NCI-H2029 treated with DMSO at 0.1 percent for 48 hours (cell line): ENCODE data around the gene ASAP2.
A peak's percentile ranks its signal among the peaks of the same experiment; 100 is the strongest.

Experiments
- DNase-seq: peaks from one replicate; lab custom pipeline; 2025; lab: John Stamatoyannopoulos, UW

The ASAP2 gene

DNA sequence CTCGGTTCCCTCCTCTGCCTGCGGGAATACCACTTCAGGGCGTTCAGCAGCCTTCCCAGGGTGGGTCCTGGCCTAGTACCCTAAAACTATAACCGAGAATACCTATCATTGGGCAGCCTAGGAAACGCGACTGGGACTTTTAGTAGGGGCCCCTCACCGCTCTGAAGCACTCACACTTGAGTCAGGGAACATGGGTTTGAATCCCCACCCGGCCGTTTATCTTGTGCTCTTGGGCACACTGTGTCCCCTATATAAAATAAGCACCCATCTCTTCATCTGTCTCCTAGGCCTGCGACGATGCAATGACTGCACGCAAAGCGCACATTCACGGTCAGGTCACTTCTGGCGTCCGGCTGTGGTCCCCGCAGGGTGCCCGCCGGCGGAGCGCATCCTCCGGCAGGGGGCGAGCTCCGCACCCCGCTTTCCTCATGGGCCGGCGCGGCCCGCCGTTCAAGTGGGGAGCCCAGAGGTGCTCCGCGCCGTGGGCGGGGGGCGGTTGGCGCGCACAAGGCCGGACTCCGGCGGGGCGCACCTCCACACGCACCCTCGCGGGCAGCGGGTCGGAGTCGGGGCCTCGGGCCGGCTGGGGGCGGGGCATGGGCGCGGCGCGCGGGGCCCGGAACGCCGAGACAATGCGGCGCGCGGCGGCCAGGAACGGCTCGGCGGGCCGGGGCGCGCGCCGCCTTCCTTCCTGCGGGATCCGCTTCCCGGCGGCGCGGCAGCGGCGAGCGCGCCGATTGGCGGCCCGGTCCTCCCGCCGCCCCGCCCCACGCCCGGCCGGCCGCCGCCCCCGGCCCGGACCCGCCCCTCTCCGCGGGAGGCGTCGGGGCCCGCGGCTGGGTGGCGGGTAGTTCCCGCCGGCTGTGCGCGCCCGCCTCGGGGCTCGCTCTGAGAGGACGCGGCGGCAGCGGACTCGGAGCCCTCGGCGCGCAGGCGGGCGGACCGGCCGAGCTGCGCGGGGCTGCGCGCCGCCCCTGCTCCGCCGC lies at the start of gene ASAP2:
Gene ASAP2 (plus strand): TSS at position 850 of the 986 bp plus-strand sequence. CDS start 293 bp downstream, outside the sequence.
- DNase-seq: no peak

DNA sequence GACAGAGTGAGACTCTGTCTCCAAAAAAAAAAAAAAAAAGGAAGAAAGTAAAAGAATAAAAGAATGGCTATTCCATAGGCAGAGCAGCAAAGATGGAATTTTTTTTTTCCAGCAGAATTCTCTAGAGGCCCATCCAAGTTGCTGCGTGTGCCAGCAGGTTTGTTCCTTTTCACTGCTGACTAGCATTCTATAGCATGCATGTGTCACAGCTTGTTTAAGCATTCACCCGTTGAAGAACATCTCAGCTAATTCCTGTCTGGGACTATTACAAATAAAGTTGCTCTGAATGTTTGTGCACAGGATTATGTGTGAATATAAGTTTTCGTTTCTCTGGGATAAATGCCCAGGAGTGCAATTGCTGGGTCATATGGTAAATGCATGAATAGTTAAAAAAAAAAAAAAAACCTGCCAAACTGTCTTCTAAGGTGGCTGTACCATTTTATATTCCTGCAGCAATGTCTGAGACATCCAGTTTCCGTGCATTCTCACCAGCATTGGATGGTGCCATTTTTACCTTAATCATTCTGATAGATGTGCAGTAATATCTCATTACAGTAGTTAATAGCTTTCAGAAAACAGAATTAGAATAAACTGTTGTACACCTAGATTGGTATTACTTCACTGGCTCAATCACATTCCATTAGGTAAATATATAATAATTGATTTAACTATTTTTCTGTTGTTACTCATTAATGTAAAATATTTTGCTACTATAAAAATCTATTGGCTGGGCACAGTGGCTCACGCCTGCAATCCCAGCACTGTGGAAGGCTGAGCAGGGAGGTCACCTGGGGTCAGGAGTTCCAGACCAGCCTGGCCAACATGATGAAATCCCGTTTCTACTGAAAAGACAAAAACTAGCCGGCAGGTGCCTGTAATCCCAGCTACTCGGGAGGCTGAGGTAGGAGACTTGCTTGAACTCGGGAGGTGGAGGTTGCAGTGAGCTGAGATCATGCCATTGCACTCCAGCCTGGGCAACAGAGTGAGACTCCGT lies 47.5 kb upstream of the ASAP2 start:
- DNase-seq: no peak

DNA sequence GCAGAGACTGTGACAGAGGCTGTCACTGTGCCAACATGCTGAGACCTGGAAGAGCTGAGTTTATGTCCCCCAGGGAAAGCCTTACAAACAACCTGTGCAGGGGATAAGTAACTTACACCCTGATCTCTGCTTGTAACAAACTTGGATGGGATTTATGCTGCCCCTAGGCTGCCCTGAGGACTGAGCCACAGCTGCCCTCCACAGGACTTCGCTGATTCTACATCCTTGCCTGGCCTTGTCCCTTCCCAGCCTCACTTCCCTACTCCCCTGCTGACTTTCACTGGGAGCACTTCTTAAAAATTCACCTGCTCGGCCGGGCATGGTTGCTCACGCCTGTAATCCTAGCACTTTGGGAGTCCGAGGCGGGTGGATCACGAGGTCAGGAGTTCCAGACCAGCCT lies 45.9 kb upstream of the ASAP2 start:
- no peak for DNase-seq

DNA sequence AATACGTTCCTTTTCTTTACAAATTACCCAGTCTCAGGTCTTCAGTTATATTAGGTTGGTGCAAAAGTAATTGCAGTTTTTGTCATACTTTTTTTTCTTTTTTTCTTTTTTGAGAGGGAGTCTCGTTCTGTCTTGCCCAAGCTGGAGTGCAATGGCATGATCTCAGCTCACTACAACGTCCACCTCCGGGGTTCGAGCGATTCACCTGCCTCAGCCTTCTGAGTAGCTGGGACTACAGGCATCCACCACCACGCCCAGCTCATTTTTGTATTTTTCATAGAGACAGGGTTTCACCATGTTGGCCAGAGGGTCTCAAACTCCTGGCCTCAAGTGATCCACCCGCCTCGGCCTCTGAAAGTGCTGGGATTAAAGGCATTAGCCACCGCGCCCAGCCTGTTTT lies 43.8 kb upstream of the ASAP2 start:
- no peak for DNase-seq

DNA sequence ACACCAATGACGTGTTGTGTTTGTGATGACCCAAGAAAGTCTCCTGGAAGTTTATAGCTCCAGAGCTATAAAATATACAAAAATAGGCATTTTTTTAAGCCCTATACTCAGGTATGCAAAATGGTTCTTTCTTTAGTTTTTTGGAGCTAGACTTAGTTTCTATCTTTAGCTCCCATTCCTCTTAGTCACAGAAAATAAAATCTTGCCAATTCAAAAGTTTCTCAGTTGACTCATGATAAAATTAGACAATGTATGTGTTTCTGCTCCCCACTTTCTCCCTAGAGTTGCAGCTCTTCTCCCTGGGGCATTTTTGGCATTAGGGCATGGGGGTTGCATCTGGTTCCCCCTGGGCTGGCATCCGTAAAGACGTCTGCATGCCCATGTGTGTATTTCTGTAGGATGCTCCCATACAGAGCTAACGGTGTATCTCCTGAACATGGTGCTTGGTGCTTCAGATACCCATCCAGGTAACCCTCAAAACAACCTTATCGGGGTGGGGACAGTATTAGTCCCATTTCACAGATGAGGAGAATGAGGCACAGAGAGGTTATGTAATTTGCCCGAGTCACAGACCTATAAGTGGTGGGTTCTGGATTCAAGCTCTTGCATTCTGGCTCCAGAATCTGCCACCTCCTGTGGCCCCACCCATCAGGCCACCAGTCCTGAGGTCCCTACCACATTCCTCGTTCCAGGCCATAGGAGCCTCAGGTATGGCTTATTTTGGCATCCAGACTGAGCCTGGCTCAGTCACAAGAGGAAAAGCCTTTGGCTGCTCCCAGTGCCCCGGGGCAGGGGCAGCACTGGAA lies 43.1 kb upstream of the ASAP2 start:
- no peak for DNase-seq

DNA sequence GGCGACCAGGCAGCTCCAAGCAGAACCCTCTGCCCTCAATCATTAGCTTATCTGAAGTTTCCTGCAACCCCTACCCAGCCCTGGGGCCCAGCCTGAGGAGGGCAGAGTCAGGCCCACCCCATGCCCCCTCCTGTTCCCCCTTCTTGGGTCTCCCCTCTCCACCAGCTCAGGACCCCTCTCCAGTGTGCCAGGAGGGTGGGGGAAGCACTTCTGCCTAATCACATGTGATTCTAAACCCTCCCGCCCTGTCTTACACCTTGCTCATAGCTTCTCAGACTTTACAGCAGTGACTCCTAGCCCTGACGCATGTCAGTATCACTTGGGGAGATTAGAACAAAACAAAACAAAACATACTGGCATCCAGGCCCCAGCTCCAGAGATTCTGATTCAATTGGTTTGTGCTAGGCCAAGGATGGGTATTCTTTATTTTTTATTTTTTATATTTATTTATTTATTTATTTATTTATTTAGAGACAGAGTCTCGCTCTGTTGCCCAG lies 42.5 kb upstream of the ASAP2 start:
- no peak for DNase-seq

DNA sequence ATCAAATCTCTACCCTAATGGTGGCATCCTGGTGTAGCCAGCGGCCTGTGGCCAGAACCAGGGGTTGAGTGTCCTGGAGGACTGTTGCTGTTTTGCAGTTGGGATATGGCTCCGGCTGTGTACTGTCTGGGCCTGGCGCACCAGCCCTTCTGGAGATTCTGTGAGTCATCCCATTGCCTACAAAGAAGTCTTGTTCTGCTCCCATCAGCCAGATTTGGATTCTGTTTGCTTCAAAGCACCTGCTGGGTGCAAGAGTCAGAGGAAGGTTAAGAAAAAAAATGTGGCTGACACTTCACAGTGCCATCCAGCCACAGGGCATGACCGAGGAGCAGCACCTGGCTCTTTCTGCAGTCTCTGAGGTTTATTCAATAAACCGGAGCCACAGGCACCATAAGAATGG lies 41.0 kb upstream of the ASAP2 start:
- DNase-seq: no peak

DNA sequence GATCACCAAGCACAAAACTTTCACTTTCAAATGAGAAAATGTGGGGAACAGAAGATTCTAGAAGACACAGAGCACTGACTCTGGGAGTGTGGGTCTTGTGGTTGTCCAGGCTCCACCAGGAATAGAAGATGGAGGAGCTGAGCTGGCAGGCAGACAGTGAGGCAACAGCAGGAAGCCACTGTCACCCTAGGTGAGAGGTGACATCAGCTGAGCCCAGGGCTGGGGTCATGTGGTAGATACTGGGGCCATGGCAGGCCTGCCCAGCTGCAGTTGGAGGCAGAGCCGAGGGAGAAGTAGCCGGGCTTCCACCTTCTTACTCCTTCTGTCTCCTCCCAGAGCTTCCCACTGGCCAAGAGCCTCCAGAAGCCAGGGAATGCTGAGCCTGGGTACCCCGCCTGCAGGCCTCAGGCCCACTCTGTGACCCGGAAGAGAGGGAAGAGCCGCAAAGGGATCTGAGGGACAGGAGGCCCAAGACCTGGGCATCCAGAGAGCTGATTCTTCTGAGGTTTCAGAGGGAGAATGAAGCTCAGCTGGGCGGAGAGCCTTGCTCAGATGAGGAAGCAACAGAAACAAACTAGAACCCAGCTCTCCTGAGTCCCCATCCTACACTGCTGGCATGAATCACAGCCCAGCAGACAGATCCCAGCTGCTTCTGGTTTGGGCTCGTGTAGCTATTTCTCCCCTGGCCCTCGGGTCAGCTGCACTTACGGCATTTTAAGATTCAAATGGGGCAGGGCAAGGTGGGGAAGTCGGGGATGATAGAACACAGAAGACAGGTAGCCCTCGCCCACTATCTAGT lies 39.8 kb upstream of the ASAP2 start:
- no peak for DNase-seq

DNA sequence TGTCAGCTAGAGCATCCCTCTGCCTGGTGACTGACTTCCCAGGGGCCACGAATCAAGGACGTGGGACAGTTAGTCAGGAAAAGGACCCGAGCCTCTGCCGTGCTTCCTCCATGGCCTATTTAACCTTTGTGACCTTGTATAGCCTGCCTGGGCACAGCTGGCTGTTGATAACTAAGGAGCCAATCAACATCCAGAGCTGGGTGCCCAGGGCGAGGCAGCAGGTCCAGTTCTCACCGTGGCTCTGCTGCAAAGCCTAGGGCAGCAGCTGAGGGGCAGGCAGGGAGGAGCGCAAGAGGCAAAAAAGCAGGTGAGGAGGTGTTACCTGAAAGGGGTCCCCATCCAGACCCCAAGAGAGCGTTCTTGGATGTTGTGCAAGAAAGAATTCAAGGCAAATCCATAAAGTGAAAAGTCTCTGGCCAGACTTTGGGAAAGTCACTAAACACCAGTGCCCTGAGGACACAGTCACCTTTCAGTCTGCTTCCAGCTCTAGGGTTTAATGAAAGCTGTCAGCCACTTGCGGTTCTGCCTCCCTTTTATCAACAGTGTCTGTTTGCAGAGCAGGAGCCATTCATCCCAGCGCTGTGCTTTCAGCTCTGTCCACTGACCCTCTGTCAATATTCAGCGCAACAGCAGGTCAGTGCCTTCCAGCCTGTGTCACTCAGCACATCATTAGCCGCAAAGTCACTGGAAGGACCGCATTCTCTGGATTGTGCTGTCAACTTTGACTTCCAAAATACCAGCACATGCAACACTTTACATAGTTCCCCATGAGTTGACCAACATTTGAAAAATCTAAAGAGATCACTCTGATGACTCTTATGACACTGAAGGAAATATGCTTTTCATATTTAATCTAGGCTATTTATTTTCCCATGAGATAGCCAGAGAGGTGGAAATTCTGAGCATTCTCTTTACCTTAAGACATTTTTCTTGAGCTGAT lies 38.6 kb upstream of the ASAP2 start:
- DNase-seq: peak; percentile 25

DNA sequence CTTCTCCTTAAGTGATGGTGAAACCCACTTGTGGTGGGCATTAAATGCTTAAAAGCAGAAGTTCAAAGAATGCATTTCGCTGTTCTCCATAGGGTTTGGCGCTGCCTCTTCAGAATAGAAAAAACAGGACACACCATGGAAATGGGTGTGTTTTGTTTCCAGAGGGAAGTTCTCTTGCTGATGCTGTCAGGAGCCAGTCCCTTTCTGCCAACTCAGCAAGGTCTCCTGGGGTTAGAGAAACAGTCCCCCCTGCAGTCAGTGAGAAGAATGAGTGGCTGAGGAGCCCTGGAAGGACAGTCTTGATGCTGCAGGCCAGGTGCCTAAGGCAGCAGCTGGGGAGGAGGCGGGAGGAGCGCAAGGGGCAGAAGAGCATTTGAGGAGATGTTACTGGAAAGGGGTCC lies 37.8 kb upstream of the ASAP2 start:
- no peak for DNase-seq

DNA sequence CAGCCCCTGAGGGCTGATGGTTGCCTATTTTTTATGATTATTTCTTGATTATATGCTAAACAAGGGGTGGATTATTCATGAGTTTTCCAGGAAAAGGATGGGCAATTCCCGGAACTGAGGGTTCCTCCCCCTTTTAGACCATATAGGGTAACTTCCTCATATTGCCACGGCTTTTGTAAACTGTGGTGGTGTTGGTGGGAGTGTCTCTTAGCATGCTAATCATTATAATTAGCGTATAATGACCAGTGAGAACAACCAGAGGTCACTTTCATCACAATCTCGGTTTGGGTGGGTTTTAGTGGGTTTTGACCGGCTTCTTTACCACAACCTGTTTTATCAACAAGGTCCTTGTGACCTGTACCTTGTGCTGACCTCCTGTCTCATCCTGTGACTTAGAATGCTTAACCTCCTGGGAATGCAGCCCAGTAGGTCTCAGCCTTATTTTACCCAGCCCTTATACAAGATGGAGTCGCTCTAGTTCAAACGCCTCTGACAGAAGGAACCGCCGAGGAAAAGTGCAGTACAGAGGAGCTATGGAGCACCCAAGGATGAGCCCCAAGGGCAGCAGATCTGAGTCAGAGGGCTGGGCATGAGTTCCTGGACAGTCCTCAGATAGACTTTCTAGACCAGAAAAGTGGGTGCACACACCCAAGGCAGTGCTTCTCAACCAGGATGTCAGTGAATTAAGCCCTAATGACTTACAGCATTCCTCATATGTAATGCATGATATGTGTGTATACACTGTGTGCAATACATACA lies 37.1 kb upstream of the ASAP2 start:
- DNase-seq: no peak

DNA sequence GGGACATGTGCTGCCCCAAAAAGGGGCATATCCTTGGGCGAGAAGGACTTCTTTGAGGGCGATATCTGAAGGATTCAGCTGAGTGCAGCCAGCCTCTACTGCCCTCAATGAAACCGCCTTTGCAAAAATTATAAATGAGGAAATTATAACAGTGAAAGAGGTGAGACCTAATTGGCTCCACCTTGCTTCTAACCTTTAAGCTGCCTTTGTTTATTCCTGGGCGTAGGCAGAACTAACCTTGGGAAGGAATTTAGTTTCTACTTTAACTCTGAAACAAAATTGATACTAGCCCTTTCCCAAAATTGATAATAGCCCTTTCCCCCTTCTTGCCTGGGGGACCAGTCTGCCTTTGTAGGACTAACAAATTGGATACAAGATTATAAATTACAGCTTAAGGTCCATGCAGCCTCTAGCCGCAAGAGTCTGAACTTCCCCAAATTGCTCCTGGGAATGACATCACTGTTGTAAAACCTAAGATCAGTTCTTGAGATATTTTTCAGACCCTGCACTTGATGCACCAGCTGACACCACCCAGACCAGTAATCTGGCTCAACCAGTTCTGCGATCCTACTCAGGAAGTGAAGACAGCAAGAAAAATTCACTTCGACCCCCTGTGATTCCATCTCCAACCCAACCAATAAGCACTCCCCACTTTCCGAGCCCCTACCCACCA lies 36.0 kb upstream of the ASAP2 start:
- DNase-seq: no peak

DNA sequence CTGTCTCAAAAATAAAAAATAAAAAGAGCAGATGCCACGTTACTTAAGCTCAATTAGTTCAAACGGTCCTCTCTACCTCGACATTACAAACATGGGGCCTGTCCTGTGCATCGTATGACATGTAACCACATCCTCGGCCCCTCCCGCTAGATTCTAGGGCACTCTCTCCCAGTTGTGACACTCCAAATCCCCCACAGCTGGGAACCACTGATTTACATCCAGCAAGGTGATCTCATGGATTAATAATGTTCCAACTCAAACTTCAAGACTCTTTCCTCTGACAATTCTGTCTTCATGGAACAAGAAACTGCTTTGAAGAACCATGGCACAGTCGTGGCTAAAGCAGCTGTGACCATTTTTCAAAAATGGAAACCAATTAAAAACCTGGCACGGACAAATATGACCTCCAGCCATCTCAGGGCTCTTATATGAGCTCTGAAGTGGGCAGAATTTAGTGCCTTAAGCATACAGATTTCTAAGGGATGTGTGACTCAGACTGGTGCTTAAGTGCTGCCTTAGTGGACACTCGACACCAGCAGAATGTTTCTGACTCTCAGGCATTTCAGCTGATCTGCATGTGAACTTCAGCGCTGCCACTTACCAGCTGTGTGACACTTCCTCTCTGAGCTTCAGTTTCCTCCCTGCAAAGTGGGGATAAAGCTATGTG lies 31.7 kb upstream of the ASAP2 start:
- DNase-seq: peak; percentile 93

DNA sequence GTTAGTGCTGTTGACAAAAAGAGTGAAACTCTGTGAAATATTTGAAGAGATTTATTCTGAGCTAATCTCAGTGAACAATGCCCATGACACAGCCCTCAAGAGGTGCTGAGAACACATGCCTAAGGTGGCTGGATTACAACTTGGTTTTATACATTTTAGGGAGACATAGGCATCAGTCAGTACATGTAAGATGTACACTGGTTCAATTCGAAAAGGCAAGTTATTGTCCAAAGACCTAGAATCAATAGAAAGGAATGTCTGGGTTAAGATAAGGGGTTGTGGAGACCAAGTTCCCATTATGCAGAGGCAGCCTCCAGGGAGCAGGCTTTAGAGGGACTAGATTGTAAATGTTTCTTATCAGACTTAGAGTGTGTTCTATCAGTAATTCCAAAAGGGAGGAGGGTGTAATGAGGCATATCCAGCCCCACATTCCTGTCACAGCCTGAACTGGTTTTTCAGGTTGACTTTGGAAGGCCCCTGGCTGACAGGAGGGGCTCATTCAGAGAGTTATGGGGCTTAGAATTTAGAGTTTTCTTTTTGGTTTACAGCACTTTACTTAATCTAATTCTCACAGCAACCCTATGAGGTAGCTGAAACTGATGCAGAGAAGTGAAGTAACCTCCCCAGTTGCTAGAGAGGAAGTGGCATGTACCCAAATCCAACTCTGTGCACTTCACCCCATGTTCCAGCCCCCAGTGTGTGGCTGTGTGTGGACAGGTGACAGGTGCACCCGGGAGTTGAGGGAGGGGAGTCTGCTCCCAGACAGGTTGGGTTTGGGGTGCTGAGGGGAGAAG lies 28.3 kb upstream of the ASAP2 start:
- no peak for DNase-seq

DNA sequence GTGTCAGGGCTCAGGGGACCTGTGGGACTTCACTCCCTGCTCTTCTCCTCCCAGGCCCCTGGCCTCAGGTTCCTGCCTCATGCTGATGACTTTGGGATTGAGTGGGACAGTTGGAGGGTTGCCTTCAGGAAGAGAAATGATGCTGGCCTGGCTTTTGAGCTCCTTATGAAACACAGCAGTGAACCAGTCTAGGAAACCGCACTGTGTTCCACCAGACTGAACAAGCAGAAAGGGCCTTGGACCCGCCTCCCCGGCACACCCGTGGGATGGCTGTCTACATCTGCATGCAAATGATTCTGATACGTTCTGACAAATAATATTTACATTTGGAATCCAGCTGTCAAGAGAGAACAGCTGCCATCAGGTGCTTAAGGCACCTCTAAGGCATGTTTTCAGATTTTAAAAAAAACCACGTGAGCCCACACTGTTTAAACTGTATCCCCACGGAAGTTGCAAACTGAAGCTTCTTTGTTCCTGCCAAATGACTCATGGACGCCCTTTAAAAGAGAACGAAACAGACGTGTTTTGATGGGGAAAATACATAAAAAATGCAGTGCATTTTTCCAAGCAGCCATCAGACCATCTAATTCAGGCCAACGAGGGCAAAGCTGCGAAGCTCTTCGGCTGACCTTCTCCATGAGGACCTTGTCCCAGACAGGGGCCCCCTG lies 27.6 kb upstream of the ASAP2 start:
- DNase-seq: peak; percentile 76

DNA sequence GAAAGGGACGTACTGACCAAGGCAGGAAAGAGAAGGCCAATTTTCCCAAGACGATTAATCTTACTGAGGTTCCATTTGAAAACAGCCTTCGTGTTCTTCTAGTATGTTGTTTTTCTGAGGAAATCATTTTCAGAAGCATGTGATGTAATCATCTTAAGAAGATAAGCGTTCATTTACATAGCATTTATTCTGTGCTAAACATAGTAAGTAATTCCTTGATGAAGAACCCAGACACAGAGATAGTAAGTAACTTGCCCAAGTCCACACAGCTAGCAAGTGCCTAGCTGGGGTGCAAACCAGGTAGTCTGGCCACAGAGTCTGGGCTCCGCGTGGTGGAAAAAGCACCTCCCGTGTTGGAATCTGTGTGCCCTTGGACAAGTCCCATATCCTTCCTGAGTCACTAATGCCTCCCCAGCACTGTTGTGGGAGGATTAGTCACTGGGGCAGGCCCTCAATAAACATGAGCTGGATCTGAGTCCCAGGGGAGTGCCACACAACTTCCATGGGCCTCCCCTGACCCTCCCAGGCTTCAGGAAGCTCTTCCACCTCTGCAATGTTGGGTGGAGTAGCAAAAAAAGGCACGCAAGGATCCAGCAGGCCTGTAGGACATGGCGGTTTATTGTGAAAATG lies 26.9 kb upstream of the ASAP2 start:
- DNase-seq: no peak
